ENCODE measurements around the gene APLN. TPM values are rescaled to one million over a fixed set of nuclear protein-coding genes. Genes with fewer than 3 reads are reported as not detected.

The APLN gene
- total and polyA plus RNA-seq, 3 experiments from 2014 or later = 0.11 TPM; not detected in 1

- H3K27ac Mint-ChIP-seq = no peak overlapping the region
- H3K4me3 ChIP-seq (ENCODE audit: low read length) = no peak overlapping the region
- peaks cover 5% of the 10 kb centered on the region for H3K4me1 ChIP-seq (ENCODE audit: insufficient read depth, low read length)
- ChIA-PET POLR2A (no interaction called here), CTCF (no interaction called here)
- H3K9me3 Mint-ChIP-seq = peaks cover 0 to 2% (median 0%) of the 10 kb centered on the region in 5 donors
- H3K27me3 ChIP-seq (ENCODE audit: insufficient read depth, low read length, poor library complexity, severe bottlenecking) = peaks cover 4% of the 10 kb centered on the region
- no peaks in the 10 kb centered on the region for H3K36me3 ChIP-seq (ENCODE audit: insufficient read depth, low read length)
- no peak overlapping the region for H3K4me3 Mint-ChIP-seq
- H3K4me1 Mint-ChIP-seq = peaks cover 5 to 11% (median 5%) of the 10 kb centered on the region in 3 donors
- no peak for DNase-seq
- no peak overlapping the region for H3K27ac ChIP-seq (ENCODE audit: low read depth, low read length)
- no peaks in the 10 kb centered on the region for H3K36me3 Mint-ChIP-seq
- H3K27me3 Mint-ChIP-seq = peaks cover 12 to 16% of the 10 kb centered on the region in 2 donors
- no peaks in the 10 kb centered on the region for H3K9me3 ChIP-seq (ENCODE audit: low read length)
These were observed 3.7 kb upstream of the APLN start for GRCh38 chrX:129658429-129658828.

- Mint-ChIP-seq H3K9me3 (peaks cover 0 to 2% (median 0%) of the 10 kb centered on the region in 5 donors), H3K4me3 (peak overlapping the region; percentile 51 to 77 (median 60)), H3K36me3 (no peaks in the 10 kb centered on the region), H3K4me1 (peaks cover 5 to 12% (median 5%) of the 10 kb centered on the region in 3 donors), H3K27ac (no peak overlapping the region), H3K27me3 (peaks cover 15 to 16% of the 10 kb centered on the region in 2 donors)
- Histone ChIP-seq H3K4me3 (ENCODE audit: low read length) (no peak overlapping the region), H3K27me3 (ENCODE audit: insufficient read depth, low read length, poor library complexity, severe bottlenecking) (peaks cover 6% of the 10 kb centered on the region), H3K4me1 (ENCODE audit: insufficient read depth, low read length) (peaks cover 5% of the 10 kb centered on the region), H3K9me3 (ENCODE audit: low read length) (no peaks in the 10 kb centered on the region), H3K27ac (ENCODE audit: low read depth, low read length) (no peak overlapping the region), H3K36me3 (ENCODE audit: insufficient read depth, low read length) (no peaks in the 10 kb centered on the region)
- ChIA-PET POLR2A (no interaction called here), CTCF (interaction anchor here (0.9 to 2.8 kb wide), 4 partner anchors 18 to 405 kb away, joined by 3 to 7 read pairs (median 4); no protein-coding TSS in a partner anchor)
- peak in 1 of 5 donors; percentile 17 for DNase-seq
These were observed 942 bp upstream of the APLN start for GRCh38 chrX:129655547-129656249.

- Mint-ChIP-seq H3K27me3 (peaks cover 15 to 18% of the 10 kb centered on the region in 2 donors), H3K4me1 (peaks cover 5 to 12% (median 5%) of the 10 kb centered on the region in 3 donors), H3K27ac (no peak overlapping the region), H3K9me3 (peaks cover 0 to 2% (median 0%) of the 10 kb centered on the region in 5 donors), H3K4me3 (peak overlapping the region; percentile 11 to 79 (median 38)), H3K36me3 (no peaks in the 10 kb centered on the region)
- CTCF ChIA-PET = interaction anchor here (2.8 kb wide), 1 partner anchor 17 kb away, joined by 7 read pairs; no protein-coding TSS in a partner anchor
- POLR2A ChIA-PET = no interaction called here
- peaks cover 5% of the 10 kb centered on the region for H3K4me1 ChIP-seq (ENCODE audit: insufficient read depth, low read length)
- no peaks in the 10 kb centered on the region for H3K36me3 ChIP-seq (ENCODE audit: insufficient read depth, low read length)
- no peak for DNase-seq
- H3K4me3 ChIP-seq (ENCODE audit: low read length) = no peak overlapping the region
- no peak overlapping the region for H3K27ac ChIP-seq (ENCODE audit: low read depth, low read length)
- peaks cover 6% of the 10 kb centered on the region for H3K27me3 ChIP-seq (ENCODE audit: insufficient read depth, low read length, poor library complexity, severe bottlenecking)
- no peaks in the 10 kb centered on the region for H3K9me3 ChIP-seq (ENCODE audit: low read length)
These were observed 645 bp downstream of the APLN start for GRCh38 chrX:129653971-129654651.

DNA sequence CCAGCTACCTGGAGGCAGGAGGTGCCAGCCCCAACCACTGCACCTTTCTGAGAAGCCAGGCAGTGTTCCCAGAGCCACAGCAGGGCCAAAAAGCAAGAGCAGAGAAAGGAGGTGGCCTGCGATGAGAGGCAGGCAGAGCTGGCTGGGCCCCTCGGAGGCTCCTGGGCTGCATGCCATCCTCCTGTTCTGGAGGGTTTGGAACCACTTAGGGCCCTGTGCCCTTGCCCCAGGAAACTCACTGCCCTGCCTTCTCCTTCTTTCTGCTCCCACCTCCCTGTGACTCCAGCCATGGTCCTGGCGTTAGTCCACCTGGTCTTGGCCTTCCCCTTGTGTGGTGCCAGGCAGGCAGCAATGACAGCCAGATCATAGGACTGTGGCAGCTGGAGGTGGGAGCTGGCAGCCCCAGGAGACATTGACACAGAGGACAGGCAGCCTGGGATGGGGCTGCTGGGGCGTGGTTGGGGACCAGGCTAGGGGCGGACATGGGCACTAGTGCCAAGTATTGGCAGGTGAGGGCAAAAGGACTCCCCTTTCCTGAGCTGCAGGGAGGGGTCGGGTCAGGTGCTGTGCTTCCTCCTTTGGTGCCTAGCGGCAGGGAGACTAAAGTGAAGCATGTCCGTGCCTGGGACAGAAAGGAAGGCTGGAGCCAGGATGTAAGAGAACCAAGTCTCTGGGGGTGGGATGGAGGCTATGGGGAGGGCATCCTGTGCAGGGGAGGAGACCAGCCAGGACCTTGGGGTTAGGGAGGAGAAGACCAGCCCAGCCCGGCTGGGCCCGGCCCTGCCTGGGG lies 1.4 kb downstream of the APLN start:
- Mint-ChIP-seq H3K9me3 (peaks cover 0 to 2% (median 0%) of the 10 kb centered on the region in 5 donors), H3K27ac (peak overlapping the region in 1 of 8 donors; percentile 77), H3K36me3 (no peaks in the 10 kb centered on the region), H3K4me1 (peaks cover 5 to 12% (median 5%) of the 10 kb centered on the region in 3 donors), H3K4me3 (peak overlapping the region in 6 of 7 donors; percentile 58 to 79 (median 63)), H3K27me3 (peaks cover 15 to 22% of the 10 kb centered on the region in 2 donors)
- H3K27me3 ChIP-seq (ENCODE audit: insufficient read depth, low read length, poor library complexity, severe bottlenecking) = peaks cover 6% of the 10 kb centered on the region
- no peaks in the 10 kb centered on the region for H3K36me3 ChIP-seq (ENCODE audit: insufficient read depth, low read length)
- H3K9me3 ChIP-seq (ENCODE audit: low read length) = no peaks in the 10 kb centered on the region
- ChIA-PET POLR2A (no interaction called here), CTCF (no interaction called here)
- no peak for DNase-seq
- peaks cover 5% of the 10 kb centered on the region for H3K4me1 ChIP-seq (ENCODE audit: insufficient read depth, low read length)
- H3K27ac ChIP-seq (ENCODE audit: low read depth, low read length) = no peak overlapping the region
- H3K4me3 ChIP-seq (ENCODE audit: low read length) = no peak overlapping the region

DNA sequence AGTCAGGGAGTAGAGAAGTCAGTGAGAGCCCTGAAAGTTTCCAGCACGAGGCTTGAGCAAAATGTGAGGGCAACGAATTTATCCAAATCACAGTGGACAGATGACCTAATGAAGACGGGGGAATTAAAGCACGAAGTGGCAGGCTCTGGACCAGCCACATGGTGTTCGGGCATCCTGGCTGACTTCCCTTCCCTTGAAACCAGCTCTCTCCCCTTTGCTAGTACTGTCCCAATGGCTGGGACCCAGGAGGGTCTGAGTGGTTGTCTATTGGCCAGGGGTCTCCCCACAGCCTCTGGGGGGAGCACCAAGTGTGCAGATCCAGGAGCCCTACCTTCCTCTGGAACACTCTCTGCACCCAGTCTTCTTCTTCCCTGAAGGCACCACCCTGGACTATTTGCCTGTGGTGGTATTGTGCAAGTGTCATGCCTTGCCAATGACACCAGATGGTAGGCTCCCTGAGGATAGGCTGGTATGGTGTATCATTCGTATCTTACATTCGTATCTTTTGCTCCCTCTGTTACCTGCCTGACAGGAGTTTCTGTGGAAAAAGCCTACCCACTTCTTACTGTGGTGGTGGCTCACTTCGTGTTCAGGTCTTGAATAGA lies 2.1 kb downstream of the APLN start:
- H3K4me1 Mint-ChIP-seq = peaks cover 5 to 12% (median 5%) of the 10 kb centered on the region in 3 donors
- Histone ChIP-seq H3K27me3 (ENCODE audit: insufficient read depth, low read length, poor library complexity, severe bottlenecking) (peaks cover 6% of the 10 kb centered on the region), H3K4me3 (ENCODE audit: low read length) (no peak overlapping the region), H3K36me3 (ENCODE audit: insufficient read depth, low read length) (no peaks in the 10 kb centered on the region), H3K27ac (ENCODE audit: low read depth, low read length) (no peak overlapping the region), H3K4me1 (ENCODE audit: insufficient read depth, low read length) (peaks cover 5% of the 10 kb centered on the region), H3K9me3 (ENCODE audit: low read length) (no peaks in the 10 kb centered on the region)
- peaks cover 15 to 25% of the 10 kb centered on the region in 2 donors for H3K27me3 Mint-ChIP-seq
- H3K4me3 Mint-ChIP-seq = peak overlapping the region in 2 of 7 donors; percentile 34 to 44
- DNase-seq = no peak
- ChIA-PET POLR2A (no interaction called here), CTCF (no interaction called here)
- peaks cover 0 to 2% (median 0%) of the 10 kb centered on the region in 5 donors for H3K9me3 Mint-ChIP-seq
- no peaks in the 10 kb centered on the region for H3K36me3 Mint-ChIP-seq
- peak overlapping the region in 1 of 8 donors; percentile 77 for H3K27ac Mint-ChIP-seq

GRCh38 chrX:129651756-129652564 lies 2.8 kb downstream of the APLN start:
- Histone ChIP-seq H3K4me3 (ENCODE audit: low read length) (no peak overlapping the region), H3K27me3 (ENCODE audit: insufficient read depth, low read length, poor library complexity, severe bottlenecking) (peaks cover 6% of the 10 kb centered on the region), H3K27ac (ENCODE audit: low read depth, low read length) (no peak overlapping the region), H3K9me3 (ENCODE audit: low read length) (no peaks in the 10 kb centered on the region), H3K36me3 (ENCODE audit: insufficient read depth, low read length) (no peaks in the 10 kb centered on the region), H3K4me1 (ENCODE audit: insufficient read depth, low read length) (peaks cover 5% of the 10 kb centered on the region)
- Mint-ChIP-seq H3K27ac (no peak overlapping the region), H3K36me3 (no peaks in the 10 kb centered on the region), H3K9me3 (peaks cover 0 to 2% (median 0%) of the 10 kb centered on the region in 5 donors), H3K4me1 (peaks cover 5 to 12% (median 5%) of the 10 kb centered on the region in 3 donors), H3K27me3 (peaks cover 15 to 29% of the 10 kb centered on the region in 2 donors), H3K4me3 (peak overlapping the region in 1 of 7 donors; percentile 2)
- ChIA-PET CTCF (no interaction called here), POLR2A (no interaction called here)
- no peak for DNase-seq

- H3K27ac ChIP-seq (ENCODE audit: low read depth, low read length) = no peak overlapping the region
- peaks cover 5% of the 10 kb centered on the region for H3K4me1 ChIP-seq (ENCODE audit: insufficient read depth, low read length)
- H3K9me3 ChIP-seq (ENCODE audit: low read length) = no peaks in the 10 kb centered on the region
- Mint-ChIP-seq H3K9me3 (peaks cover 0 to 2% (median 0%) of the 10 kb centered on the region in 5 donors), H3K27me3 (peaks cover 14 to 30% of the 10 kb centered on the region in 2 donors), H3K4me3 (no peak overlapping the region), H3K36me3 (no peaks in the 10 kb centered on the region), H3K27ac (no peak overlapping the region), H3K4me1 (peaks cover 4 to 10% (median 5%) of the 10 kb centered on the region in 3 donors)
- CTCF ChIA-PET = no interaction called here
- H3K27me3 ChIP-seq (ENCODE audit: insufficient read depth, low read length, poor library complexity, severe bottlenecking) = peaks cover 6% of the 10 kb centered on the region
- no peak for DNase-seq
- no peak overlapping the region for H3K4me3 ChIP-seq (ENCODE audit: low read length)
- POLR2A ChIA-PET = no interaction called here
- no peaks in the 10 kb centered on the region for H3K36me3 ChIP-seq (ENCODE audit: insufficient read depth, low read length)
These were observed 3.8 kb downstream of the APLN start for GRCh38 chrX:129650821-129651510.
